Adrenal gland (tissue), 5 donors: ENCODE results near the gene FGF19.

Experiments used
- POLR2A ChIP-seq, 2 donors: fragments of 450-650 bp; IDR thresholded peaks; one replicate each; pipeline ENCODE4 v1.6.1; 2017; ENCODE audit warnings: antibody characterized with exemption in 2 of 2, mild to moderate bottlenecking in 2 of 2, moderate library complexity in 1 of 2
- TF ChIP-seq, protein P1 (sequence below), 6 experiments: fragments of 450-650 bp in 4 of 6; fragments of 200-600 bp in 2 of 6; sonication (generic) in 1 of 6; IDR thresholded peaks; 1 replicate in 5 of 6; 2 replicates in 1 of 6; pipeline versions ENCODE4 v1.5.1 to v1.8.0; 2016 to 2021; ENCODE audit warnings: antibody characterized with exemption in 6 of 6, mild to moderate bottlenecking in 2 of 6, moderate library complexity in 1 of 6
- donor health status: DM: no; HTN: no; CAD: no.

DNA sequence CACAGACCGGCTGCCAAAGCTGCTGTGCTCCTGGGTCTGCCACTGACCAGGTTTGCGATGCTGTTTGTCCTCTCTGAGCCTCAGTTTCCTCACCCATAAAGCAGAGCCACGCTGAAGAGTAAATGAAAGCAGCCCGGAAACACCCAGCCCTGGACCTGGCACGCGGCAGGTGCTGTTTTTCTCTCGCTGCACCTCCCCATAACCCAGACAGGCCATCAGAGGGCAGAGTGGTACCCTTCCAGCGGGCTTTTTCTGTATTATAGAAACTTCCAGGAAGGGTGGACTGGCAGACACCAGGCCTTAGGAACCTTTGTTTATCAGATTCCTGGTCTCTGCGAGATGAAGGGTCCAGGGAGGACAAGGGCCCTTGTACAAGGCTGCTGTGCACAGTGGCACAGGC lies 17.9 kb upstream of the FGF19 start:
- TF ChIP-seq, protein P1, sequence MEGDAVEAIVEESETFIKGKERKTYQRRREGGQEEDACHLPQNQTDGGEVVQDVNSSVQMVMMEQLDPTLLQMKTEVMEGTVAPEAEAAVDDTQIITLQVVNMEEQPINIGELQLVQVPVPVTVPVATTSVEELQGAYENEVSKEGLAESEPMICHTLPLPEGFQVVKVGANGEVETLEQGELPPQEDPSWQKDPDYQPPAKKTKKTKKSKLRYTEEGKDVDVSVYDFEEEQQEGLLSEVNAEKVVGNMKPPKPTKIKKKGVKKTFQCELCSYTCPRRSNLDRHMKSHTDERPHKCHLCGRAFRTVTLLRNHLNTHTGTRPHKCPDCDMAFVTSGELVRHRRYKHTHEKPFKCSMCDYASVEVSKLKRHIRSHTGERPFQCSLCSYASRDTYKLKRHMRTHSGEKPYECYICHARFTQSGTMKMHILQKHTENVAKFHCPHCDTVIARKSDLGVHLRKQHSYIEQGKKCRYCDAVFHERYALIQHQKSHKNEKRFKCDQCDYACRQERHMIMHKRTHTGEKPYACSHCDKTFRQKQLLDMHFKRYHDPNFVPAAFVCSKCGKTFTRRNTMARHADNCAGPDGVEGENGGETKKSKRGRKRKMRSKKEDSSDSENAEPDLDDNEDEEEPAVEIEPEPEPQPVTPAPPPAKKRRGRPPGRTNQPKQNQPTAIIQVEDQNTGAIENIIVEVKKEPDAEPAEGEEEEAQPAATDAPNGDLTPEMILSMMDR (IDR thresholded peaks at IDR 0.05), result no peak
- TF ChIP-seq POLR2A (IDR thresholded peaks at IDR 0.05), result no peak
